Caco-2 (cell line): Measurements from ENCODE around the gene SOS1. TPM values are rescaled to one million over a fixed set of nuclear protein-coding genes. Genes with fewer than 3 reads are reported as not detected.

Source experiments
- BruUV-seq: library from RNA; stranded (reverse); fragments of 400-500 nt; replicated peaks from 2 replicates; lab custom pipeline; 2021; lab: Mats Ljungman, UMichigan
- CTCF ChIA-PET: fragments of 300-600 bp; sonication (Branson Sonifier 250); formaldehyde crosslinking; loops from one replicate; lab custom pipeline; 2022; ENCODE audit warnings: antibody characterized with exemption; lab: Charles Lee
- POLR2A ChIA-PET: fragments of 300-600 bp; sonication (Branson Sonifier 250); formaldehyde crosslinking; loops from one replicate; lab custom pipeline; 2022; ENCODE audit warnings: antibody characterized with exemption; lab: Charles Lee
- DNase-seq, 2 experiments: peaks; one replicate each; pipeline versions ENCODE4 v3.0.0 to v3.0.0-alpha.2; 2020 to 2022
- H3K27me3 ChIP-seq: replicated peaks from 2 replicates; pipeline ENCODE4 v1.6.0; 2011; ENCODE audit warnings: low read length; ENCODE audit not compliant: control insufficient read depth, insufficient read depth
- H3K36me3 ChIP-seq: 2 replicates; pipeline ENCODE4 v1.5.1; 2011; ENCODE audit warnings: low read length; ENCODE audit not compliant: control insufficient read depth, insufficient read depth
- H3K4me1 ChIP-seq: fragments of 250-450 bp; sonication (Bioruptor Pico); 2 replicates; pipeline ENCODE4 v1.5.1; 2020; ENCODE audit warnings: mild to moderate bottlenecking
- H3K4me3 ChIP-seq: 2 replicates; pipeline ENCODE4 v1.5.1; 2011; ENCODE audit warnings: low read depth, mild to moderate bottlenecking, control low read depth, low read length
- H3K9me3 ChIP-seq: fragments of 250-450 bp; sonication (Bioruptor Pico); 2 replicates; pipeline ENCODE4 v1.5.1; 2020; ENCODE audit warnings: mild to moderate bottlenecking, moderate library complexity
- H3K27ac Mint-ChIP-seq: one replicate; pipeline ENCODE4 v1.8.0; 2022; ENCODE audit warnings: mixed read lengths; ENCODE audit not compliant: unreplicated experiment
- H3K27me3 Mint-ChIP-seq: one replicate; pipeline ENCODE4 v1.8.0; 2022; ENCODE audit warnings: mixed read lengths; ENCODE audit not compliant: insufficient read depth, unreplicated experiment
- H3K36me3 Mint-ChIP-seq: one replicate; pipeline ENCODE4 v1.8.0; 2022; ENCODE audit warnings: mild to moderate bottlenecking, mixed read lengths; ENCODE audit not compliant: insufficient read depth, unreplicated experiment
- H3K4me1 Mint-ChIP-seq: one replicate; pipeline ENCODE4 v1.8.0; 2022; ENCODE audit warnings: low read depth, mixed read lengths; ENCODE audit not compliant: unreplicated experiment
- H3K4me3 Mint-ChIP-seq: one replicate; pipeline ENCODE4 v1.8.0; 2022; ENCODE audit warnings: mild to moderate bottlenecking, moderate library complexity, mixed read lengths; ENCODE audit not compliant: unreplicated experiment
- H3K9me3 Mint-ChIP-seq: one replicate; pipeline ENCODE4 v1.8.0; 2022; ENCODE audit warnings: mixed read lengths; ENCODE audit not compliant: unreplicated experiment
- CTCF ChIP-seq, 2 experiments: fragments of 200-600 bp in 1 of 2; IDR thresholded peaks; 1 replicate in 1 of 2; 2 replicates in 1 of 2; pipeline versions ENCODE4 v1.5.1 to v1.8.0; 2011 to 2022; ENCODE audit warnings: antibody characterized with exemption in 1 of 2, control low read depth in 1 of 2, inconsistent platforms in 1 of 2, low read depth in 1 of 2, low read length in 1 of 2, mild to moderate bottlenecking in 1 of 2, moderate library complexity in 1 of 2; ENCODE audit not compliant: insufficient read depth in 1 of 2, severe bottlenecking in 1 of 2, unreplicated experiment in 1 of 2
- intact Hi-C: fragments of 100-400 bp; cut with micrococcal nuclease; formaldehyde crosslinking; loops from one replicate; pipeline ENCODE4 v1.10.0; 2022; ENCODE audit not compliant: unreplicated experiment
- total RNA-seq: library from RNA; stranded (reverse); gene quantifications from 2 replicates; pipeline ENCODE4 v1.2.3, GENCODE V29; 2022

Gene SOS1
- total RNA-seq, 1 experiment from 2014 or later: 49.7 TPM

- POLR2A ChIA-PET: no interaction called here
- H3K36me3 Mint-ChIP-seq: no peaks in the 10 kb centered on the region
- no peaks in the 10 kb centered on the region for H3K27me3 Mint-ChIP-seq
- BruUV-seq: no TSS peak
- intact Hi-C loops: no loop called here
- no peak for DNase-seq
- no peaks in the 10 kb centered on the region for H3K27me3 ChIP-seq
- no peak overlapping the region for H3K4me3 Mint-ChIP-seq
- no peaks in the 10 kb centered on the region for H3K9me3 Mint-ChIP-seq
- H3K4me1 ChIP-seq: peaks cover 4% of the 10 kb centered on the region
- no peaks in the 10 kb centered on the region for H3K36me3 ChIP-seq
- H3K9me3 ChIP-seq: no peaks in the 10 kb centered on the region
- no peak overlapping the region for H3K4me3 ChIP-seq
- CTCF ChIA-PET: no interaction called here
- no peak overlapping the region for H3K27ac Mint-ChIP-seq
- H3K4me1 Mint-ChIP-seq: no peaks in the 10 kb centered on the region
- TF ChIP-seq CTCF (IDR thresholded peaks at IDR 0.05; ENCODE audit: insufficient read depth in 1 of 2, low read depth in 1 of 2, low read length in 1 of 2, severe bottlenecking in 1 of 2, unreplicated experiment in 1 of 2): no peak
Measured at GRCh38 chr2:38966006-38966405, 154.8 kb downstream of the SOS1 start.

GRCh38 chr2:38960609-38961320 is 160.1 kb downstream of the SOS1 start:
- Histone ChIP-seq H3K27me3 (no peaks in the 10 kb centered on the region), H3K4me1 (no peaks in the 10 kb centered on the region), H3K36me3 (no peaks in the 10 kb centered on the region), H3K4me3 (no peak overlapping the region), H3K9me3 (no peaks in the 10 kb centered on the region)
- DNase-seq: no peak
- H3K4me3 Mint-ChIP-seq: no peak overlapping the region
- ChIA-PET POLR2A (no interaction called here), CTCF (no interaction called here)
- no peaks in the 10 kb centered on the region for H3K4me1 Mint-ChIP-seq
- BruUV-seq: no TSS peak
- H3K9me3 Mint-ChIP-seq: no peaks in the 10 kb centered on the region
- no peaks in the 10 kb centered on the region for H3K36me3 Mint-ChIP-seq
- TF ChIP-seq CTCF (IDR thresholded peaks at IDR 0.05; ENCODE audit: insufficient read depth in 1 of 2, low read depth in 1 of 2, low read length in 1 of 2, severe bottlenecking in 1 of 2, unreplicated experiment in 1 of 2): no peak
- intact Hi-C loops: no loop called here
- H3K27ac Mint-ChIP-seq: no peak overlapping the region
- no peaks in the 10 kb centered on the region for H3K27me3 Mint-ChIP-seq

- ChIA-PET POLR2A (no interaction called here), CTCF (no interaction called here)
- no peak overlapping the region for H3K4me3 Mint-ChIP-seq
- Histone ChIP-seq H3K4me3 (no peak overlapping the region), H3K9me3 (no peaks in the 10 kb centered on the region), H3K27me3 (no peaks in the 10 kb centered on the region), H3K4me1 (no peaks in the 10 kb centered on the region), H3K36me3 (no peaks in the 10 kb centered on the region)
- no peak for DNase-seq
- intact Hi-C loops: no loop called here
- no peaks in the 10 kb centered on the region for H3K36me3 Mint-ChIP-seq
- H3K27me3 Mint-ChIP-seq: no peaks in the 10 kb centered on the region
- no peak for TF ChIP-seq CTCF (IDR thresholded peaks at IDR 0.05; ENCODE audit: insufficient read depth in 1 of 2, low read depth in 1 of 2, low read length in 1 of 2, severe bottlenecking in 1 of 2, unreplicated experiment in 1 of 2)
- no peak overlapping the region for H3K27ac Mint-ChIP-seq
- no peaks in the 10 kb centered on the region for H3K9me3 Mint-ChIP-seq
- no TSS peak for BruUV-seq
- H3K4me1 Mint-ChIP-seq: no peaks in the 10 kb centered on the region
Measured at GRCh38 chr2:38959938-38960608, 160.8 kb downstream of the SOS1 start.
